Heart left ventricle (tissue), 16 donors: ENCODE data around the gene NEK7. TPM values are rescaled to one million over a fixed set of nuclear protein-coding genes. Genes with fewer than 3 reads are reported as not detected.

ENCODE experiments used
- ATAC-seq, 4 donors: fragments of 200-7000 bp; cut with Tn5 transposase; one replicate each; pipeline ENCODE4 v1.9.1; 2020 to 2022; ENCODE audit warnings: moderate library complexity in 4 of 4, mild to moderate bottlenecking in 3 of 4, moderate number of reproducible peaks in 1 of 4
- DNase-seq, 5 donors: peaks; one replicate each; pipeline ENCODE4 v3.0.0-alpha.2; 2020
- H3K27ac ChIP-seq, 12 donors: fragments of 200-600 bp; sonication (generic) in 4 of 12; one replicate each; pipeline versions ENCODE4 v1.5.0 to v1.8.0; 2016 to 2022; ENCODE audit warnings: mild to moderate bottlenecking in 2 of 12
- H3K27me3 ChIP-seq, 9 donors: fragments of 200-600 bp; sonication (generic) in 2 of 9; one replicate each; pipeline versions ENCODE4 v1.5.1 to v1.8.0; 2016 to 2022; ENCODE audit warnings: mild to moderate bottlenecking in 3 of 9
- H3K36me3 ChIP-seq, 9 donors: fragments of 200-600 bp; sonication (generic) in 2 of 9; one replicate each; pipeline versions ENCODE4 v1.5.0 to v1.8.0; 2018 to 2022; ENCODE audit warnings: mild to moderate bottlenecking in 2 of 9
- H3K4me1 ChIP-seq, 12 donors: fragments of 200-600 bp; sonication (generic) in 4 of 12; one replicate each; pipeline versions ENCODE4 v1.5.0 to v1.8.0; 2016 to 2022; ENCODE audit warnings: mild to moderate bottlenecking in 3 of 12
- H3K4me3 ChIP-seq, 12 donors: fragments of 200-600 bp; sonication (generic) in 4 of 12; one replicate each; pipeline versions ENCODE4 v1.5.0 to v1.8.0; 2017 to 2022; ENCODE audit warnings: mild to moderate bottlenecking in 9 of 12, moderate library complexity in 4 of 12
- H3K9me3 ChIP-seq, 12 donors: fragments of 200-600 bp; sonication (generic) in 4 of 12; one replicate each; pipeline versions ENCODE4 v1.5.0 to v1.8.0; 2016 to 2022; ENCODE audit warnings: mild to moderate bottlenecking in 1 of 12
- CTCF ChIP-seq, 12 donors: fragments of 200-600 bp; sonication (generic) in 4 of 12; IDR thresholded peaks; one replicate each; pipeline versions ENCODE4 v1.5.0 to v1.8.0; 2018 to 2022; ENCODE audit warnings: antibody characterized with exemption in 12 of 12, mild to moderate bottlenecking in 5 of 12
- POLR2A ChIP-seq, 2 donors: fragments of 450-650 bp; IDR thresholded peaks; one replicate each; pipeline ENCODE4 v1.6.1; 2017; ENCODE audit warnings: antibody characterized with exemption in 2 of 2, mild to moderate bottlenecking in 2 of 2, moderate library complexity in 2 of 2
- WGBS, 4 donors: extraction: QIAGEN DNeasy Blood & Tissue Kit in 2 of 4; methylation state at CpG; one replicate each; pipeline versions ENCODE4 v1.1.5 to v1.1.7; 2013 to 2018; 5-methylcytosine and 5-hydroxymethylcytosine counted together
- intact Hi-C, 10 donors: fragments of 100-400 bp; cut with DNase I; formaldehyde crosslinking; loops; one replicate each; pipeline versions ENCODE4 v1.11.1 to v1.14.2; 2022
- polyA plus RNA-seq, 2 donors: library from polyadenylated mRNA; stranded (reverse); fragments of 200-250 nt; gene quantifications; one replicate each; pipeline ENCODE4 v1.2.3, GENCODE V29; 2013
- total RNA-seq, 9 donors: library from RNA; depleted of rRNA in 2 of 9; stranded (reverse); fragments of >200 nt in 2 of 9; fragmentation: NEBNext Ultra II Directional in 3 of 9; extraction: Animal tissue kit (Norgen Biotek cat#: 25700) in 3 of 9; gene quantifications; one replicate each; pipeline versions ENCODE4 v1.1.0 to v1.2.4, GENCODE V29; 2016 to 2023
- donor health status: ischemic (EF 13 %, LVEDD 7.1; RV severe dilation, severe dysfunction).
- donor health status: healthy with polysubstance abuse.
- donor health status: DM: no; HTN: yes; CAD: no.
- donor health status: DM: no; HTN: no; CAD: no.
- donor health status: ischemic (EF 25% LVEDD 6.9; RV normal size, moderate dysfunction).
- donor health status: ischemic (EF 25% LVEDD 5.7; RV mildly dilated, moderate dysfunction).
- donor health status: healthy.
- donor health status: DM: yes; HTN: yes; CAD: no.
- donor health status: ischemic (EF 35%, LVEDD 5.7; RV mildly dilated, moderate dysfunction).
- donor health status: nonischemic (EF 11% LVEDD 7.7; RV severe dilation, severe dysfunction).
- donor health status: DM: yes; HTN: yes; CAD: no.
- donor health status: PGD.
- donor health status: ischemic (EF 29% LVEDD 5.4; RV normal size, mild dysfunction).
- donor health status: nonischemic (EF 23%, LVEDD 6.1; RV moderate dilation, normal function).

The NEK7 gene
- total and polyA plus RNA-seq, 11 donors = 57.5 to 499 (median 235) TPM

- intact Hi-C loops = loop anchor here in 1 of 10 donors (5.0 kb wide), 1 partner anchor 273 kb away; no protein-coding TSS in a partner anchor
- H3K27me3 ChIP-seq = no peaks in the 10 kb centered on the region
- TF ChIP-seq POLR2A (IDR thresholded peaks at IDR 0.05) = no peak
- TF ChIP-seq CTCF (IDR thresholded peaks at IDR 0.05) = no peak
- DNase-seq (no peak), ATAC-seq (no peak)
- H3K36me3 ChIP-seq = no peaks in the 10 kb centered on the region
- no peaks in the 10 kb centered on the region for H3K4me1 ChIP-seq
- no peaks in the 10 kb centered on the region for H3K9me3 ChIP-seq
- H3K27ac ChIP-seq = no peak overlapping the region
- 87 to 91% (median 89%) methylated on average over 4 of the region's 4 CpGs for WGBS, 4 donors
- H3K4me3 ChIP-seq = no peak overlapping the region
Observed at GRCh38 chr1:198360208-198360729, 203.5 kb downstream of the NEK7 start.

DNA sequence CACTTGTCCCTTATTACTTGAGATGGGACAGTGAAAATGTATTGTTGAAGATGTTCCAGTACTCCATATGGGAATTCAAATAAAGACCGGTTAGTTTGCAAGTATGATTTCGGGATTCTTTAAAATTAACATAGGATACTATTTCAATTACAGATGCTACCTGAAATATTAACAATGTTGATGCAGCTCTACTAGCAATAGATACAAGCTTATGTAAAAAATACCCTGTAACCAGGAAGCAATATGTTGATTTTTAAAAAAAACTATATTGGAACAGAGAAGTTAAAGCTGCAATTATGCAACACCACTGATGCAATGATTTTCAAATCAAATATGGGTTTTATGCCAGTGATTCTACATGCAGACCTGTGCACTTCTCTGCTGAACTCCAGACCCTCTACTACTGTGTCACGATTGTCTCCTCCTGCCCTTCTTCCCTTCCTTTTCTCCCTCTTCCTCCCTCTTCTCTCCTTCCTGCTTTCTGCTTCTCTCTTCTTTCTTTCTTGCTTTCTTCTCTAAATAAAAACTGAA is 204.5 kb downstream of the NEK7 start:
- Histone ChIP-seq H3K9me3 (no peaks in the 10 kb centered on the region), H3K27ac (no peak overlapping the region), H3K4me1 (no peaks in the 10 kb centered on the region), H3K27me3 (no peaks in the 10 kb centered on the region), H3K4me3 (no peak overlapping the region), H3K36me3 (no peaks in the 10 kb centered on the region)
- DNase-seq (no peak), ATAC-seq (no peak)
- intact Hi-C loops = loop anchor here in 1 of 10 donors (5.0 kb wide), 1 partner anchor 274 kb away; no protein-coding TSS in a partner anchor
- WGBS, 4 donors = 85 to 88% (median 87%) methylated on average over 3 of the region's 3 CpGs
- TF ChIP-seq CTCF (IDR thresholded peaks at IDR 0.05) (no peak), POLR2A (IDR thresholded peaks at IDR 0.05) (no peak)

- intact Hi-C loops = loop anchor here in 1 of 10 donors (5.0 kb wide), 1 partner anchor 276 kb away; no protein-coding TSS in a partner anchor
- ATAC-seq (no peak), DNase-seq (no peak)
- Histone ChIP-seq H3K36me3 (no peaks in the 10 kb centered on the region), H3K9me3 (peaks cover 0 to 8% (median 0%) of the 10 kb centered on the region in 12 donors), H3K27me3 (no peaks in the 10 kb centered on the region), H3K4me3 (no peak overlapping the region), H3K27ac (no peak overlapping the region), H3K4me1 (no peaks in the 10 kb centered on the region)
- TF ChIP-seq POLR2A (IDR thresholded peaks at IDR 0.05) (no peak), CTCF (IDR thresholded peaks at IDR 0.05) (no peak)
- whole genome bisulfite sequencing, 4 donors = 92 to 96% (median 93%) methylated on average over 3 of the region's 3 CpGs
Observed at GRCh38 chr1:198363625-198364151, 206.9 kb downstream of the NEK7 start.

GRCh38 chr1:198364471-198364870 is 207.7 kb downstream of the NEK7 start:
- Histone ChIP-seq H3K27ac (no peak overlapping the region), H3K9me3 (peaks cover 0 to 8% (median 0%) of the 10 kb centered on the region in 12 donors), H3K4me1 (no peaks in the 10 kb centered on the region), H3K27me3 (no peaks in the 10 kb centered on the region), H3K4me3 (no peak overlapping the region), H3K36me3 (no peaks in the 10 kb centered on the region)
- no peak for TF ChIP-seq CTCF (IDR thresholded peaks at IDR 0.05)
- no peak for TF ChIP-seq POLR2A (IDR thresholded peaks at IDR 0.05)
- DNase-seq (no peak), ATAC-seq (no peak)
- intact Hi-C loops = loop anchor here in 1 of 10 donors (5.0 kb wide), 1 partner anchor 277 kb away; no protein-coding TSS in a partner anchor
- 72 to 78% (median 73%) methylated on average over 2 of the region's 2 CpGs for WGBS, 4 donors
